ENCODE measurements around the gene AHDC1.
"Not testable (repeated sequence)": the region's sequence is repeated elsewhere in the genome, so short reads cannot be mapped to it uniquely, and the experiment has no call there.

AHDC1 gene

GRCh38 chr1:27564710-27565649 is 39.0 kb downstream of the AHDC1 start:
- no peak for DNase-seq (ENCODE audit: low spot score)

GRCh38 chr1:27563591-27564471 is 40.1 kb downstream of the AHDC1 start:
- DNase-seq (ENCODE audit: low spot score) = no peak

GRCh38 chr1:27563341-27563590 is 40.7 kb downstream of the AHDC1 start:
- no peak for DNase-seq (ENCODE audit: low spot score)

GRCh38 chr1:27562534-27563340 is 41.2 kb downstream of the AHDC1 start:
- DNase-seq (ENCODE audit: low spot score) = no peak

- DNase-seq (ENCODE audit: low spot score) = no peak
Observed at GRCh38 chr1:27562021-27562420, 41.9 kb downstream of the AHDC1 start.

GRCh38 chr1:27561124-27561899 is 42.6 kb downstream of the AHDC1 start:
- no peak for DNase-seq (ENCODE audit: low spot score)

GRCh38 chr1:27560268-27561123 is 43.4 kb downstream of the AHDC1 start:
- DNase-seq (ENCODE audit: low spot score) = no peak

- no peak for DNase-seq (ENCODE audit: low spot score)
Observed at GRCh38 chr1:27559466-27560030, 44.4 kb downstream of the AHDC1 start.

- no peak for DNase-seq (ENCODE audit: low spot score)
Observed at GRCh38 chr1:27557596-27558340, 46.2 kb downstream of the AHDC1 start.

GRCh38 chr1:27556781-27557595 is 47.0 kb downstream of the AHDC1 start:
- DNase-seq (ENCODE audit: low spot score) = peak; percentile 89

- DNase-seq (ENCODE audit: low spot score) = no peak
Observed at GRCh38 chr1:27556435-27556780, 47.5 kb downstream of the AHDC1 start.

- no peak for DNase-seq (ENCODE audit: low spot score)
Observed at GRCh38 chr1:27555700-27556424, 48.1 kb downstream of the AHDC1 start.

- no peak for DNase-seq (ENCODE audit: low spot score)
Observed at GRCh38 chr1:27554759-27555699, 48.9 kb downstream of the AHDC1 start.

- DNase-seq (ENCODE audit: low spot score) = no peak
Observed at GRCh38 chr1:27554293-27554692, 49.7 kb downstream of the AHDC1 start.

GRCh38 chr1:27553823-27554222 is 50.1 kb downstream of the AHDC1 start:
- not testable (repeated sequence) for DNase-seq (ENCODE audit: low spot score)

- DNase-seq (ENCODE audit: low spot score) = no peak
Observed at GRCh38 chr1:27552911-27553420, 51.0 kb downstream of the AHDC1 start.

GRCh38 chr1:27551953-27552312 is 52.0 kb downstream of the AHDC1 start:
- no peak for DNase-seq (ENCODE audit: low spot score)
